ENCODE measurements around the gene ITGA1. TPM values are rescaled to one million over a fixed set of nuclear protein-coding genes. Genes with fewer than 3 reads are reported as not detected.

Gene ITGA1
- total and polyA plus RNA-seq, 2 of the 13 experiments (the other 11 are each of a cell fraction or from before 2014, with no cell fraction given), result 23.1 to 28.6 TPM

- TF ChIP-seq ZBTB43 (CRISPR knock-in tag; conservative IDR thresholded peaks at IDR 0.05) (no peak; the same call in 1 of the 2 replicates), GMEB1 (CRISPR knock-in tag; IDR thresholded peaks at IDR 0.05; ENCODE audit: borderline replicate concordance) (peak; percentile 56; the same call in 1 of the 2 replicates), THAP9 (CRISPR knock-in tag; IDR thresholded peaks at IDR 0.05; ENCODE audit: borderline replicate concordance) (no peak), FOXO4 (CRISPR knock-in tag; conservative IDR thresholded peaks at IDR 0.05) (no peak), ZNF609 (CRISPR knock-in tag; IDR thresholded peaks at IDR 0.05; ENCODE audit: borderline replicate concordance) (0 out of 2 replicates have a peak, but pooled peaks have one; percentile 63), CENPBD1 (CRISPR knock-in tag; IDR thresholded peaks at IDR 0.05; ENCODE audit: borderline replicate concordance, low read depth) (no peak), ZNF687 (CRISPR knock-in tag; IDR thresholded peaks at IDR 0.05) (peak; percentile 95), HNRNPUL1 (IDR thresholded peaks at IDR 0.05; ENCODE audit: low read depth, low read length) (no peak)
Measured at GRCh38 chr5:52787600-52788504, at the start of gene ITGA1, which contains the start of gene PELO (continued).

Data from HepG2 (cell line).